Measurements from ENCODE around the gene NTSR1.

Gene NTSR1

DNA sequence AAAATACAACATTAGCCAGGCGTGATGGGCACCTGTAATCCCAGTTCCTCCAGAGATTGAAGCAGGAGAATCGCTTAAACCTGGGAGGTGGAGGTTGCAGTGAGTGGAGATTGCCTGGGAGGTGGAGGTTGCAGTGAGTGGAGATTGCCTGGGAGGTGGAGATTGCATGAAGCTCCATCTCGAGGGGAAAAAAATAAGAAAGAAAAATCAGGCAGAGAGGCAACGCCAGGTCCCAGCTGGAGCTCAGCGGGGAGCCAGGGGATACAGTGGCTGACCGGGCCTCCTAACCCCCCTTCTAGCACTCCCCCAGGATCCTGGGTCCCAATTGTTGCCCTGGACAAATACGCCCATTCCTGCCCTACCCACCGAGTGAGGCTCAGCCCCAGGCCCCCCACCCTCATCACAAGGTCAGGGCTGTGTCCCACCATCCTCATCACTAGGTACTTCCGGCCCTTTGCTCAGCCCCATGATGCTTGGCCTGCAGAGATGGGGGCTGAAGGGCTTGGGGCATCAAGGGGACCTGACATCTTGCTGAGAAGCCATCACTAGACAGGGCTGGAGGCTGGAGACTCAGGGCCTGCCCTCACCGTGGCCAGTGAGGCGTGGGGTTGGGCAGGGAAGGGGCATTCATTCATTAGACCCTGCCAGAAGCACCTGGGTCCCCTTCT is 97.9 kb downstream of the NTSR1 start:
- TF ChIP-seq, protein P1, sequence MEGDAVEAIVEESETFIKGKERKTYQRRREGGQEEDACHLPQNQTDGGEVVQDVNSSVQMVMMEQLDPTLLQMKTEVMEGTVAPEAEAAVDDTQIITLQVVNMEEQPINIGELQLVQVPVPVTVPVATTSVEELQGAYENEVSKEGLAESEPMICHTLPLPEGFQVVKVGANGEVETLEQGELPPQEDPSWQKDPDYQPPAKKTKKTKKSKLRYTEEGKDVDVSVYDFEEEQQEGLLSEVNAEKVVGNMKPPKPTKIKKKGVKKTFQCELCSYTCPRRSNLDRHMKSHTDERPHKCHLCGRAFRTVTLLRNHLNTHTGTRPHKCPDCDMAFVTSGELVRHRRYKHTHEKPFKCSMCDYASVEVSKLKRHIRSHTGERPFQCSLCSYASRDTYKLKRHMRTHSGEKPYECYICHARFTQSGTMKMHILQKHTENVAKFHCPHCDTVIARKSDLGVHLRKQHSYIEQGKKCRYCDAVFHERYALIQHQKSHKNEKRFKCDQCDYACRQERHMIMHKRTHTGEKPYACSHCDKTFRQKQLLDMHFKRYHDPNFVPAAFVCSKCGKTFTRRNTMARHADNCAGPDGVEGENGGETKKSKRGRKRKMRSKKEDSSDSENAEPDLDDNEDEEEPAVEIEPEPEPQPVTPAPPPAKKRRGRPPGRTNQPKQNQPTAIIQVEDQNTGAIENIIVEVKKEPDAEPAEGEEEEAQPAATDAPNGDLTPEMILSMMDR (IDR thresholded peaks at IDR 0.05): no peak
- no peak for TF ChIP-seq ZFX (IDR thresholded peaks at IDR 0.05; ENCODE audit: borderline replicate concordance)
- peak overlapping the region; percentile 52; the same call in 1 of the 2 replicates for H3K27ac ChIP-seq

DNA sequence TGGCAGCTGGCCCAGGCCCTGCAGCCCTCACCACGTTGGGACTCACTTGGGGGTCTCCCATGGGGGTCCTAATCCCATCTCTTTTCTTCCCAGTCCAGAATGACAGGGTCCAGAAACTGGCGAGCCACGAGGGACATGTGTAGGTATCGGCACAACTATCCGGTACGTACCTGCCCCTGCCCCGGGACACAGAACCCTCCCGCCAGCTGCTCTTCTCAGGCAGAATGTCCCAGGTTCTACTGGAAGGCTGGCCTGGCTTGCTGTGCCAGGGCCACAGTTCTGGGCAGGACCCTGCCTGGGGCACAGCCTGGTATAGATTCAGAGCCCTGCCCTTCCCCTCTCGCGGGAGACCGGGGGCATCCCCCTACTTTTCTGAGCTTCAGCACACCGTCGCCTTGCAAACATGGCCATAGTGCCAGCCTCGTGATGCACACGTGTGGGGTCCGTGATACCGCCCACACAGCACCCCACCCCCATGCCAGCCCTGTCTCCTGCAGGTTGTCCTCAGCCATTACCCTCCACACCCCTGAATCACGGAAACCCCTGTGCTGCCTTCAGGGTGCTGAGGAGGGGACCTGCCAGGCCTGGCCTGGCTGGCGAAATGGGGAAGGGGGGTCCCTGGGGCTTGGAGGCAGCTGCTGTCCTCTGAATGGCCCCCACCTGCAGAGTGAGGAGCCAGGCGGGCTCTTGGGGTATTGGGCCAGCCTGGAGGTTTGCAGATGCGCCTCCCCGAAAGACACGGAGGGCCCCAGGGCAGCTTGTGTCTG is 99.0 kb downstream of the NTSR1 start:
- no peak overlapping the region for H3K27ac ChIP-seq
- no peak for TF ChIP-seq ZFX (IDR thresholded peaks at IDR 0.05; ENCODE audit: borderline replicate concordance)
- TF ChIP-seq, protein P1 (IDR thresholded peaks at IDR 0.05): no peak

DNA sequence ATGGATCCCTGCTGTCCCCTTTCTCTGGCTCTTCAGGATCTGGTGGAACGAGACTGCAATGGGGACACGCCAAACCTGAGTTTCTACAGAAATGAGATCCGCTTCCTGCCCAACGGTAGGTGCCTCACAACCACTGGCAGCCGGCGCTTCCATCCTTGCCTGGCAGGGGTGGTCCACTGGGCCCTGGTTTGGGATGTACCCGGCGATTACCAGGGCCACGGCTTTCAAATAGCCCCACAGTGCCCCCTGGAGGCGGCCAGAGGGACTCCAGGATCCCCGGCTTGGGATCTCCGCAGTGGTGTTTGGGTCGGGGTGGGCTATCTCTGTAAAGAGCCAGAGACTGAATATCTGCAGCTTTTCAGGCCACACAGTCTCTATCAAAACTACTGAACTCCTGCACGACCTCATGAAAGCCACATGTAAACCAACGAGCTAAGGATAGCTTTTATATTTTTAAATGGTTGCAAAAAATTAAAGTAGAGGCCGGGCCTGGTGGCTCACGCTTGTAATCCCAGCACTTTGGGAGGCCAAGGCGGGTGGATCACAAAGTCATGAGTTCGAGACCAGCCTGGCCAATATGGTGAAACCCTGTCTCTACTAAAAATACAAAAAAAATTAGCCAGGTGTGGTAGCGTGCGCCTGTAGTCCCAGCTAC is 99.7 kb downstream of the NTSR1 start:
- TF ChIP-seq, protein P1 (IDR thresholded peaks at IDR 0.05): peak; percentile 96
- no peak for TF ChIP-seq ZFX (IDR thresholded peaks at IDR 0.05; ENCODE audit: borderline replicate concordance)
- H3K27ac ChIP-seq: no peak overlapping the region

DNA sequence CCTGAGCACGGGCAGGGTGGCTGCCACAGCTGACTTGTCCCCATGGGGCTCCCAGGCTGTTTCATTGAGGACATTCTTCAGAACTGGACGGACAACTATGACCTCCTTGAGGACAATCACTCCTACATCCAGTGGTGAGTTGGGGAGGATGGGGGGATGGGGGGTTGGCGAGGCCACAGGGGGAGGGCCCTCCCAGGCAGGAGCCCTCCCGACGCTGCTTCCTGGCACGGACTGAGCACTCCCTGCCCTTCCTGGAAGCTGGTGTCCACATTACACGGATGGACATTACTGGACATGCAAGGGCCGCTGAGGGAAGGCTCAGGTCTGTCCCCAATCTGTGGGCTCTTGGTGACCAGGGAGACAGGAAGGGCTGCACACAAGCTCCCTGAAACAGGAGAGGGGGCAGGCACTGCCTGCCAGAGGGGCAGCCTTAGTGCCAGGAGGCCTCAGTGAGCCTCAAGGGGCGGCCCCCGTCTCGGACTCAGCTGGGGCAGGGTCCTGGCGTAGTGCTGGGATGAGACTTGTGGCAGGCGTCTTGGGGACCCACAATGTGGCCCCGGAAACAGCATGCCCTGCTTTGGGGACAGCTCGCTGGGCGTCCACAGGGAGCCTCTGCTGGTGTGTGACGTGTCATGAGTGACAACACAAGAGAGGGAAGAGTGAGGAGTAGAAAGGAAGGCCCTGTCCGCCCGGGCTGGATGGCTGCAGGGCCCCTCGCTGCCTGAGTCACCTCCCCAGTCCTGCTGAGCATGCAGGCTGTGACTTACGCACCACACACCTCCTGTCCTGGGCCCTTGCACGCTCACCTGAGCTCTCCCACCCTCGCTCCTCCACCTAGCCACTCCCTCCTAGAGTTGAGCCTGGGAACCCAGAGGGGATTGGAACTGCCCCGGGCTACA is 101.1 kb downstream of the NTSR1 start:
- H3K27ac ChIP-seq: no peak overlapping the region
- TF ChIP-seq, protein P1 (IDR thresholded peaks at IDR 0.05): no peak
- no peak for TF ChIP-seq ZFX (IDR thresholded peaks at IDR 0.05; ENCODE audit: borderline replicate concordance)

DNA sequence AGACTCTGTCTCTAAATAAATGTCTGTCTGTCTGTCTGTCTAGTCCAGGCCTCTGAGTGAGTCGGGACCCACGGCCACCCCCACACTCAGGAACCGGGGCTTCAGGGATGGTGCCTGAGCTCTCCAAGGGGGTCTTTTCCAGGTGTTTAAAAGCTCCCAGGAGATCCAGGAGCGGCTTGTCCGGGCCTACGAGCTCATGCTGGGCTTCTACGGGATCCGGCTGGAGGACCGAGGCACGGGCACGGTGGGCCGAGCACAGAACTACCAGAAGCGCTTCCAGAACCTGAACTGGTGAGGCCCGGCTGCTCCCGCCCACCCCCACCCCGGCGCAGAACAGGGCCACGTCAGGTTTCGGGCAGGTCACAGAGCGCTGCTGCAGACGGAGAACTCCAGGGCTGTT is 102.7 kb downstream of the NTSR1 start:
- H3K27ac ChIP-seq: no peak overlapping the region
- TF ChIP-seq, protein P1 (IDR thresholded peaks at IDR 0.05): no peak
- TF ChIP-seq ZFX (IDR thresholded peaks at IDR 0.05; ENCODE audit: borderline replicate concordance): no peak

DNA sequence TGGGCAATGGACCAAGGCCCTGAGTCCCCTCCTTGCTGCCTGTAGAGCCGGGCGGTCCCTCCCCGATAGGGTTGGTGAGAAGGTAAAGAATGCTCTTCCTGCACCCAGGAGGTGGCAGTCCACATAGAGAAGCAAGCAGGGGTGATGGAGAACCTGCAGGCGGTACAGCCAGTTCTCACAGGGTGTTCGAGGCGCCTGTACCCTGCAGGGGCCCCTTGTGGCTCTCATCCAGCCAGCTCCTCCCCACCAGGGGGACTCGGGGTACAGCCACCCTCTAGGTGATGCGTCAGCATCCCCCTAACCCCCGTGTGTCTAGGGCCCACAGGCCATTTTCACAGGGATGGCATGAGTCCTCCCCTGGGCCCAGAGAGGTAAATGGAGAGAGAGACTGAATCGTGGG is 103.1 kb downstream of the NTSR1 start:
- H3K27ac ChIP-seq: no peak overlapping the region

More for the DNA sequence above, 103.1 kb downstream of the NTSR1 start:
- TF ChIP-seq ZFX (IDR thresholded peaks at IDR 0.05; ENCODE audit: borderline replicate concordance): no peak
- TF ChIP-seq, protein P1 (IDR thresholded peaks at IDR 0.05): no peak
